PC-3 (cell line): Measurements from ENCODE around the gene GABBR2. TPM values are rescaled to one million over a fixed set of nuclear protein-coding genes. Genes with fewer than 3 reads are reported as not detected.
A peak's percentile ranks its signal among the peaks of the same experiment; 100 is the strongest.

ENCODE experiments used
- ATAC-seq: fragments of 200-7000 bp; cut with Tn5 transposase; 2 replicates; pipeline ENCODE4 v1.9.1; 2020; ENCODE audit warnings: mild to moderate bottlenecking, moderate library complexity
- BruUV-seq: library from RNA; stranded (reverse); fragments of 400-500 nt; replicated peaks from 2 replicates; lab custom pipeline; 2021; lab: Mats Ljungman, UMichigan
- CTCF ChIA-PET: fragments of 300-600 bp; sonication (Branson Sonifier 250); formaldehyde crosslinking; loops from one replicate; lab custom pipeline; 2022; ENCODE audit warnings: antibody characterized with exemption; lab: Charles Lee
- POLR2A ChIA-PET: fragments of 300-600 bp; sonication (Branson Sonifier 250); formaldehyde crosslinking; loops from one replicate; lab custom pipeline; 2022; ENCODE audit warnings: antibody characterized with exemption; ENCODE audit not compliant: unreplicated experiment; lab: Charles Lee
- DNase-seq: peaks from one replicate; pipeline ENCODE4 v3.0.0-alpha.2; 2015
- H2AFZ ChIP-seq: fragments of 300-600 bp; sonication (generic); 2 replicates; pipeline ENCODE4 v1.6.0; 2016; ENCODE audit warnings: antibody characterized with exemption, low read length
- H3F3A ChIP-seq: fragments of 300-600 bp; sonication (generic); one replicate; pipeline ENCODE4 v1.6.0; 2017; ENCODE audit warnings: antibody characterized with exemption, low read length, control low read depth, mild to moderate bottlenecking; ENCODE audit not compliant: unreplicated experiment
- H3K27ac ChIP-seq: fragments of 300-600 bp; sonication (generic); 2 replicates; pipeline ENCODE4 v1.5.1; 2016; ENCODE audit warnings: mild to moderate bottlenecking, low read length
- H3K27me3 ChIP-seq: fragments of 300-600 bp; sonication (generic); 2 replicates; pipeline ENCODE4 v1.6.1; 2016; ENCODE audit warnings: low read length, mixed read lengths
- H3K36me3 ChIP-seq: fragments of 300-600 bp; sonication (generic); 2 replicates; pipeline ENCODE4 v1.6.1; 2016; ENCODE audit warnings: low read depth, mixed run types, low read length, mixed read lengths
- H3K4me1 ChIP-seq: fragments of 300-600 bp; sonication (generic); 2 replicates; pipeline ENCODE4 v1.5.1; 2016; ENCODE audit warnings: low read length; ENCODE audit not compliant: insufficient read depth
- H3K4me2 ChIP-seq: fragments of 300-600 bp; sonication (generic); 2 replicates; pipeline ENCODE4 v1.6.0; 2016; ENCODE audit warnings: low read length
- H3K4me3 ChIP-seq: fragments of 300-600 bp; sonication (generic); 2 replicates; pipeline ENCODE4 v1.5.1; 2016; ENCODE audit warnings: mild to moderate bottlenecking, low read length, mixed read lengths
- H3K79me2 ChIP-seq: fragments of 300-600 bp; sonication (generic); 2 replicates; pipeline ENCODE4 v1.6.1; 2017; ENCODE audit warnings: low read length, mixed read lengths
- H3K9ac ChIP-seq: fragments of 300-600 bp; sonication (generic); 2 replicates; pipeline ENCODE4 v1.6.0; 2016; ENCODE audit warnings: mild to moderate bottlenecking, low read length
- H3K9me2 ChIP-seq: fragments of 300-600 bp; sonication (generic); replicated peaks from 2 replicates; pipeline ENCODE4 v1.6.1; 2016; ENCODE audit warnings: mixed run types, low read length, mixed read lengths
- H3K9me3 ChIP-seq: fragments of 300-600 bp; sonication (generic); 2 replicates; pipeline ENCODE4 v1.6.1; 2016; ENCODE audit warnings: low read length, mixed read lengths
- H4K20me1 ChIP-seq: fragments of 300-600 bp; sonication (generic); 2 replicates; pipeline ENCODE4 v1.6.1; 2016; ENCODE audit warnings: low read length, mixed read lengths
- EZH2 ChIP-seq: fragments of 300-600 bp; sonication (generic); IDR thresholded peaks from one replicate; pipeline ENCODE4 v1.6.1; 2017; ENCODE audit warnings: antibody characterized with exemption, mild to moderate bottlenecking, low read length; ENCODE audit not compliant: unreplicated experiment
- EZH2phosphoT487 ChIP-seq: fragments of 300-600 bp; sonication (generic); IDR thresholded peaks from 2 replicates; pipeline ENCODE4 v1.6.1; 2018; ENCODE audit warnings: mild to moderate bottlenecking, antibody characterized with exemption, low read length, borderline replicate concordance
- intact Hi-C: fragments of 100-400 bp; cut with micrococcal nuclease; formaldehyde crosslinking; loops from 2 replicates; pipeline ENCODE4 v1.9.0; 2023
- total RNA-seq: library from RNA; depleted of rRNA; stranded (reverse); fragments of >200 nt; gene quantifications from 2 replicates; pipeline ENCODE4 v1.2.3, GENCODE V29; 2014
- TF ChIP-seq, protein P1 (sequence below): fragments of 300-600 bp; sonication (generic); conservative IDR thresholded peaks from 2 replicates; pipeline ENCODE4 v1.5.1; 2017; ENCODE audit warnings: antibody characterized with exemption, low read depth, mild to moderate bottlenecking, low read length

Gene GABBR2
- total RNA-seq, 1 experiment from 2014 or later, result 0.44 TPM

DNA sequence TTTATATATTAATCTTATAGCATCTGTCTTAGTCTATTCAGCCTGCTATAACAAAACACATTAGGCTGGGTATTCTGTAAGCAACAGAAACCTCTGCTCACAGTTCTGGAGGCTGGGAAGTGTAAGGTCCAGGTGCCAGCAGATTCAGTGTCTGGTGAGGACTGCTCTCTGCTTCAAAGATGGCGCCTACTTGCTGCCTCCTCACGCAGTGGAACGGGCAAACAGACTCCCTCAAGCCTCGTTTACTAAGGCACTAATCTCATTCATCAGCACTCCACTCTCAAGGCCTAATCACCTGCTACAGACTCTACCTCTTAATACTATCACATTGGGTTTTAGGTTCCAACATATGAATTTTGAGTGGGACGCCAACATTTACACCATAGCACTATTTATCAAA is 448.1 kb downstream of the GABBR2 start:
- Histone ChIP-seq H3K79me2 (no peaks in the 10 kb centered on the region), H3K4me2 (no peak overlapping the region), H3K36me3 (no peaks in the 10 kb centered on the region), H3K9me3 (no peaks in the 10 kb centered on the region), H3K4me3 (no peak overlapping the region), H3K9ac (no peak overlapping the region), H4K20me1 (no peaks in the 10 kb centered on the region), H3F3A (no peaks in the 10 kb centered on the region), H3K27ac (no peak overlapping the region), H3K9me2 (no peaks in the 10 kb centered on the region), H3K27me3 (no peaks in the 10 kb centered on the region), H2AFZ (no peak overlapping the region), H3K4me1 (peaks cover 7% of the 10 kb centered on the region; the same call in 1 of the 2 replicates)
- TF ChIP-seq EZH2phosphoT487, result no peak
- no peak for TF ChIP-seq EZH2
- TF ChIP-seq, protein P1, sequence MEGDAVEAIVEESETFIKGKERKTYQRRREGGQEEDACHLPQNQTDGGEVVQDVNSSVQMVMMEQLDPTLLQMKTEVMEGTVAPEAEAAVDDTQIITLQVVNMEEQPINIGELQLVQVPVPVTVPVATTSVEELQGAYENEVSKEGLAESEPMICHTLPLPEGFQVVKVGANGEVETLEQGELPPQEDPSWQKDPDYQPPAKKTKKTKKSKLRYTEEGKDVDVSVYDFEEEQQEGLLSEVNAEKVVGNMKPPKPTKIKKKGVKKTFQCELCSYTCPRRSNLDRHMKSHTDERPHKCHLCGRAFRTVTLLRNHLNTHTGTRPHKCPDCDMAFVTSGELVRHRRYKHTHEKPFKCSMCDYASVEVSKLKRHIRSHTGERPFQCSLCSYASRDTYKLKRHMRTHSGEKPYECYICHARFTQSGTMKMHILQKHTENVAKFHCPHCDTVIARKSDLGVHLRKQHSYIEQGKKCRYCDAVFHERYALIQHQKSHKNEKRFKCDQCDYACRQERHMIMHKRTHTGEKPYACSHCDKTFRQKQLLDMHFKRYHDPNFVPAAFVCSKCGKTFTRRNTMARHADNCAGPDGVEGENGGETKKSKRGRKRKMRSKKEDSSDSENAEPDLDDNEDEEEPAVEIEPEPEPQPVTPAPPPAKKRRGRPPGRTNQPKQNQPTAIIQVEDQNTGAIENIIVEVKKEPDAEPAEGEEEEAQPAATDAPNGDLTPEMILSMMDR, result no peak
- no peak for ATAC-seq
- CTCF ChIA-PET, result no interaction called here
- POLR2A ChIA-PET, result no interaction called here
- no TSS peak for BruUV-seq
- intact Hi-C loops, result loop anchor here (5.0 kb wide), 1 partner anchor 68 kb away; the partner anchor contains the start of gene CORO2A
- no peak for DNase-seq

DNA sequence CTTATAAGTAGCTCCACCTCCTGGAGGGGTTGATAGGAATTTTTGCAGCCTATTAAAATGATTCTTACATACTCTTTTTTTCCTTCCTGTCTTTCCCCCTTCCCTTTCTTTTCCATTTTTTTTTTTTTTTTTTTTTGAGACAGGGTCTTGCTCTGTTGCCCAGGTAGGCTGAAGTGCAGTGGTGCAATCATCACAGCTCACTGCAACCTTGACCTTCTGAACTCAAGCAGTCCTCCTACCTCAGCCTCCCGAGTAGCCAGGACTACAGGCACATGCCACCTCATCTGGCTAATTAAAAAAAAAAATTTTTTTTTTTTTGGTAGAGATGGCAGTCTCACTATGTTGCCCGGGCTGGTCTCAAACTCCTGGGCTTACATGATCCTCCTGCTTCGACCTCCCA is 448.9 kb downstream of the GABBR2 start:
- H3K27ac ChIP-seq, result no peak overlapping the region
- H3K4me1 ChIP-seq, result peaks cover 8% of the 10 kb centered on the region
- DNase-seq (no peak), ATAC-seq (no peak)
- H2AFZ ChIP-seq, result no peak overlapping the region
- peaks cover 6% of the 10 kb centered on the region for H3K79me2 ChIP-seq
- no peaks in the 10 kb centered on the region for H3F3A ChIP-seq
- no peak overlapping the region for H3K4me3 ChIP-seq
- no peak overlapping the region for H3K4me2 ChIP-seq
- no peaks in the 10 kb centered on the region for H3K27me3 ChIP-seq
- no peaks in the 10 kb centered on the region for H4K20me1 ChIP-seq
- intact Hi-C loops, result loop anchor here (5.0 kb wide), 1 partner anchor 67 kb away; the partner anchor contains the start of gene CORO2A
- H3K9ac ChIP-seq, result no peak overlapping the region
- no peak for TF ChIP-seq EZH2
- TF ChIP-seq, protein P1, result no peak
- TF ChIP-seq EZH2phosphoT487, result no peak
- H3K36me3 ChIP-seq, result no peaks in the 10 kb centered on the region
- no peaks in the 10 kb centered on the region for H3K9me2 ChIP-seq
- ChIA-PET POLR2A (no interaction called here), CTCF (interaction anchor here (0.7 kb wide), 1 partner anchor 515 kb away, joined by 8 read pairs; no protein-coding TSS in a partner anchor)
- no peaks in the 10 kb centered on the region for H3K9me3 ChIP-seq
- no TSS peak for BruUV-seq

DNA sequence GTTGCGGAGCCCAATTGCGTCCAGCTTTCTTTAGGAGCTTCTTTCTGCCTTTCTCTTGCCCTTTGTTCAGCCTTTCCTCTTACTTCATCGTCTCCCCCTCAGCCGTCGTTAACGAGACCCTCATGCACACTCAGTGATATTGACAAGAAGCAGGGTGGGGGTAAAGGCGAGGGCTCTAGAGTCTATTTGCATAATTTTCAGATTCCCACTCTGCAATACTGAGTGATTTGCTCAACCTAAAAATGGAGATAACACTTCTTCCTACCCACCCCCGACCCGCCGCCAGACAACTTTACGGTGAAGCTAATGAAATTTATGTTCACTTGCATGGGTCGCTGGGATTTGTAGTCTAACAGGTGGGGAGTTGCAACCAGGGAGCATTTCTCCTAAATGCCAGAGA is 452.0 kb downstream of the GABBR2 start:
- Histone ChIP-seq H4K20me1 (no peaks in the 10 kb centered on the region), H3K27me3 (no peaks in the 10 kb centered on the region), H3K9me2 (no peaks in the 10 kb centered on the region), H3K9ac (peak overlapping the region; percentile 84), H2AFZ (peak overlapping the region; percentile 99), H3F3A (no peaks in the 10 kb centered on the region), H3K4me2 (peak overlapping the region; percentile 99), H3K9me3 (no peaks in the 10 kb centered on the region), H3K27ac (no peak overlapping the region), H3K79me2 (peaks cover 30% of the 10 kb centered on the region), H3K4me3 (peak overlapping the region; percentile 100), H3K4me1 (peaks cover 33% of the 10 kb centered on the region), H3K36me3 (no peaks in the 10 kb centered on the region)
- ATAC-seq (no peak), DNase-seq (no peak)
- CTCF ChIA-PET, result no interaction called here
- intact Hi-C loops, result no loop called here
- TF ChIP-seq EZH2phosphoT487 (no peak), EZH2 (no peak)
- TF ChIP-seq, protein P1, result no peak
- POLR2A ChIA-PET, result interaction anchor here (0.6 to 0.7 kb wide), 3 partner anchors 33 to 101 kb away, joined by 3 read pairs; no protein-coding TSS in a partner anchor
- no TSS peak for BruUV-seq
